Memory B cell (primary cell): ENCODE data around the gene NPFF.
A peak's percentile ranks its signal among the peaks of the same experiment; 100 is the strongest.

Source experiments
- ATAC-seq: fragments of 150-1000 bp; cut with Tn5 transposase; 2 replicates; pipeline ENCODE4 v1.10.0; 2021; ENCODE audit warnings: low read depth, mild to moderate bottlenecking, moderate library complexity
- DNase-seq, 2 donors: peaks; one replicate each; pipeline ENCODE4 v3.0.0; 2022; ENCODE audit warnings: low spot score in 2 of 2
- H3K27ac Mint-ChIP-seq: one replicate; pipeline ENCODE4 v1.8.0; 2022; ENCODE audit warnings: mild to moderate bottlenecking, moderate library complexity, mixed read lengths
- H3K27me3 Mint-ChIP-seq: one replicate; pipeline ENCODE4 v1.8.0; 2022; ENCODE audit warnings: mixed read lengths
- H3K36me3 Mint-ChIP-seq: one replicate; pipeline ENCODE4 v1.8.0; 2022; ENCODE audit warnings: mild to moderate bottlenecking, mixed read lengths
- H3K4me1 Mint-ChIP-seq: one replicate; pipeline ENCODE4 v1.8.0; 2022; ENCODE audit warnings: mixed read lengths
- H3K4me3 Mint-ChIP-seq: one replicate; pipeline ENCODE4 v1.8.0; 2022; ENCODE audit warnings: mild to moderate bottlenecking, moderate library complexity, mixed read lengths
- H3K9me3 Mint-ChIP-seq: one replicate; pipeline ENCODE4 v1.8.0; 2022; ENCODE audit warnings: mixed read lengths

Gene NPFF

DNA sequence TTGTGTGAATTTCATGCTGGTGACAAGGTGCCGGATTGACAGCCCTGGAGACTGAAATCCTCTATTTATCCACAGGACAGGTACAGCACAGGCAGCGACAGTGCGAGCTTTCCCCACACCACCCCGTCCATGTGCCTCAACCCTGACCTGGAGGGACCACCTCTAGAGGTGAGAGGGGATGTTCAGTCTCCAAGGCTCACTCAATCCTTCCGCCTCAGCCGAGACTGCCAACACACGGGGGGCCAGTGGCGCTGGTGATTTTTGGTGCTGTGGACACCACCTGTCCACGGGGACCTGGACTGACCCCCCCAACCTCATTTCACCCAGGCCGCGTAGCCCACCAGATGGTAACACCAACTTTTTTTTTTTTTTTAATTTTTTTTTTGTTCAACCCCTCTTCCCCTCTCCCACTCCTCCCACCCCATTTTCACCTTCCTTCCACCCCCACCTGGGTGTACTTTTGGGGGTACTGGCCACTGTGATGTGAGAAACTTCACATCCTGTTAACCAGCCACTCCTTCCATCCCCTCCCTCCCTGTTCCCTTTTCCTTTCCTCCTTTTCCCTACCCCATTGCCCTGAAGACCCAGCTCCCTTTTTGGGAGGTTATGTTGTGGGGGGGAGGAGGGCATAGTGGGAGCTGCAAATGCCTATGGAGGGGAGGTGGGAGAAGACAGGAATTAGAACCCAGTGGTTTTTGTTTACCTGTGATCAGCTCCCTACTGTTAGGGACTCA is 42.4 kb downstream of the NPFF start:
- Mint-ChIP-seq H3K4me1 (peaks cover 16% of the 10 kb centered on the region), H3K27me3 (no peaks in the 10 kb centered on the region), H3K4me3 (no peak overlapping the region), H3K36me3 (peaks cover 50% of the 10 kb centered on the region), H3K9me3 (no peaks in the 10 kb centered on the region), H3K27ac (no peak overlapping the region)
- ATAC-seq: no peak
- DNase-seq: no peak

DNA sequence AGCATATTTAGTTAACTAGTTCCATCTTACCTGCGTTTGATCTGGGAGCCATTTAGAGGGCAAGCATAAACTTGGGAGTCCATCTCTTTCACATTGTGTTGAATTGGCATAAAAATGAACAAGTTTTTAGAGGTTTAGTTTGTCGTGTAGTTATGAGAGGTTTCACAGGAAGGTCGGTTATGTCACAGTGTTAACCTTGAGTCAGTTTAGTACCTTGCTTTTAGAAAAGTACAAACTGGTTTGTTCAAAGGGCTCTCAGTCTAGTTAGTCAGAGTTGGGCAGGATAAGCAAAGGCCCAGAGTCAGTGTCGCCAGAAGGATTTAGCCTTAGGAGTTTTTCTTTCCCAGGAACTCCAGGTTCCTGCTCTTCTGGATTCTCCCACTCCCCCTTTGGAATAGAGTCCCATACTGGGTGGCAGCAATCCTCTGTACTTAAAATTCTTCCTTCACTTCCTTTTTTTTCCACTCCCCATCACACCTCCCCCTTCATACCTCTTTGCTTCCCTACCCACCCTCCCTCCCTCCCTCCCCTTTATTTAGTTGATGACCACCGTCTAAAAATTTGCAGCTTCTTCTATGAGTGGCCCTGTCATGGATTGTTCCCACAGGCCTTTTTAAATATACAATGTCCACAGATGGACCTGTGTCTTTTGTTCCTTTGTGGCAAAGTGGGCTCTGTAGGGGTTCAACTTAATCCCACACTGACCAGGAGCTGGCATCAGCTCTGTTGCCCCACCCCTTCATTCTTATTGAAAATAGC is 43.3 kb downstream of the NPFF start:
- H3K4me3 Mint-ChIP-seq: no peak overlapping the region
- no peaks in the 10 kb centered on the region for H3K27me3 Mint-ChIP-seq
- ATAC-seq: no peak
- peaks cover 52% of the 10 kb centered on the region for H3K36me3 Mint-ChIP-seq
- DNase-seq: no peak
- H3K4me1 Mint-ChIP-seq: peaks cover 18% of the 10 kb centered on the region
- H3K27ac Mint-ChIP-seq: peak overlapping the region; percentile 40
- no peaks in the 10 kb centered on the region for H3K9me3 Mint-ChIP-seq

DNA sequence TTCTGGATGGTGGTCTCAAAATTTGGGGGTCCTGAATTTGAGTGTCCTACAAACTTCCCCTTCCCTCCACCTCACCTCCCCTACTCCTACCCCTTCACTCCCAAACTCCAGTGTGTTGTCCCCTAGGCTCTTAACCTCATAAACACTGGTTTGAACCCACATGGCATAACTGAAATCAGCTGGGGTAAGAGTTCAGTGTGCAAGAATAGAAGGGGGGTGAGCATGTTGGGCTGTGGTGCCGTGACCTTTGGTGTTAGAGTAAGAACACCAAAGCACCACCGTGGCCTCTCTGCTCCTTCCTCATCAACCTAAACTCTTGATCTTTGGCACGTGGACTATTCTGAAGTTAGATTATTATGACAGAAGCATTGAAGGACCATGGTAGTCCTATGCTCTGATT is 44.3 kb downstream of the NPFF start:
- ATAC-seq (no peak), DNase-seq (no peak)
- Mint-ChIP-seq H3K4me1 (peaks cover 18% of the 10 kb centered on the region), H3K36me3 (peaks cover 49% of the 10 kb centered on the region), H3K4me3 (no peak overlapping the region), H3K27me3 (no peaks in the 10 kb centered on the region), H3K9me3 (no peaks in the 10 kb centered on the region), H3K27ac (no peak overlapping the region)

DNA sequence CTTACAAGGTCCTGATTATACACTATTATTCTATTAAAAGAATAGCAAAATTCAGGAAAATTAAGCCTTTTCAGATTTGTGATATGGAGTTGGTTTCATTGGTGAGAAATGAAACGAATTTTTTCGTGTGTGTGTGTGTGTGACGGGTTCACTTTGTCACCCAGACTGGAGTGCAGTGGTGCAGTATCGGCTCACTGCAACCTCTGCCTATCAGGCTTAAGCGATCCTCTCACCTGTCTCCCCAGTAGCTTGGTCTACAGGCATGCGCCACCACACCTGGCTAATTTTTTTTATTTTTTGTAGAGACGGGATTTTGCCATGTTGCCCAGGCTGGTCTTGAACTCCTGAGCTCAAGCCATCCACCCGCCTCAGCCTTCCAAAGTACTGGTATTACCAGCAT is 45.7 kb downstream of the NPFF start:
- no peak for DNase-seq
- Mint-ChIP-seq H3K9me3 (no peaks in the 10 kb centered on the region), H3K27ac (no peak overlapping the region)

DNA sequence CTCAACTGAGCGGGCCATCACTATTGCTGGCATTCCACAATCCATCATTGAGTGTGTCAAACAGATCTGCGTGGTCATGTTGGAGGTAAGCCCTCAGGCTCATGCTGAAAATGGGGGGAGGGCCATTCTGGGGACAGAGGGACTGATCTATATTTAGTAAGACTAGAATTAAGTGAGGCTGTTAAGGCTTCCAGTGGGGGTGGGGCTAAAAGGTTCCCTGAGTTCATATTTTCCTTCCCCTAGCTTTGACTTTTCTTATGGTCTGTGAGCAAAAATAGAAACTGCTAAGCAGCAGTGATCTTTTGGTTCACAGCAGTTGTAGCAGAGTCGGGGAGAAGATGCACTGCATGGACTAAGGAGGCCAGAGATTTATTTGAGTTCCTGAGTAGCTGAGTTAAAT is 46.2 kb downstream of the NPFF start:
- Mint-ChIP-seq H3K9me3 (no peaks in the 10 kb centered on the region), H3K4me1 (peaks cover 12% of the 10 kb centered on the region), H3K36me3 (peaks cover 38% of the 10 kb centered on the region), H3K4me3 (no peak overlapping the region), H3K27me3 (no peaks in the 10 kb centered on the region), H3K27ac (peak overlapping the region; percentile 35)
- no peak for ATAC-seq
- no peak for DNase-seq

More for the DNA sequence above, 45.7 kb downstream of the NPFF start:
- peaks cover 13% of the 10 kb centered on the region for H3K4me1 Mint-ChIP-seq
- peaks cover 42% of the 10 kb centered on the region for H3K36me3 Mint-ChIP-seq
- H3K4me3 Mint-ChIP-seq: no peak overlapping the region
- H3K27me3 Mint-ChIP-seq: no peaks in the 10 kb centered on the region
- no peak for ATAC-seq

DNA sequence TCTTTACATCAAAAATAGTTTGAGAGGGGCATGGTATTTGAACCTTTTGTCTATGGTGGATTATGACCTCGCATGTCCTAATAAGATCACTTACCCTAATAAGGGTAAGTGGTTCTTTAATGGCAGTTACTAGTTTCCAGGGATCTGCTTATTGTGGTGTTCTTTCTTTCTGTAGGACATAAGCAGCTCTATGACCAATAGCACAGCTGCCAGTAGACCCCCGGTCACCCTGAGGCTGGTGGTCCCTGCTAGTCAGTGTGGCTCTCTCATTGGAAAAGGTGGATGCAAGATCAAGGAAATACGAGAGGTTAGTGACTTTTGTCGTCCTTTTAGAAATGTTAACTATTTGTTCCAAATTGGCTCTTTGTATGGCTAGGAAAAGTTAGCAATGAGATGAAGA is 48.2 kb downstream of the NPFF start:
- no peak overlapping the region for H3K4me3 Mint-ChIP-seq
- no peak for DNase-seq
- peaks cover 36% of the 10 kb centered on the region for H3K36me3 Mint-ChIP-seq
- no peak for ATAC-seq
- peaks cover 15% of the 10 kb centered on the region for H3K4me1 Mint-ChIP-seq
- no peaks in the 10 kb centered on the region for H3K27me3 Mint-ChIP-seq
- H3K27ac Mint-ChIP-seq: no peak overlapping the region
- no peaks in the 10 kb centered on the region for H3K9me3 Mint-ChIP-seq
